AG10803 (cell line): ENCODE data around the gene PRKAG2.

ENCODE experiments used
- DNase-seq: peaks from one replicate; pipeline ENCODE4 v3.0.0; 2010; ENCODE audit warnings: low read depth
- H3K4me3 ChIP-seq: 2 replicates; pipeline ENCODE4 v1.5.1; 2011; ENCODE audit warnings: mild to moderate bottlenecking, low read length, control low read depth
- TF ChIP-seq, protein P1 (sequence below): conservative IDR thresholded peaks from 2 replicates; pipeline ENCODE4 v1.5.1; 2011; ENCODE audit warnings: mild to moderate bottlenecking, low read length, control low read depth, inconsistent platforms

PRKAG2 gene

DNA sequence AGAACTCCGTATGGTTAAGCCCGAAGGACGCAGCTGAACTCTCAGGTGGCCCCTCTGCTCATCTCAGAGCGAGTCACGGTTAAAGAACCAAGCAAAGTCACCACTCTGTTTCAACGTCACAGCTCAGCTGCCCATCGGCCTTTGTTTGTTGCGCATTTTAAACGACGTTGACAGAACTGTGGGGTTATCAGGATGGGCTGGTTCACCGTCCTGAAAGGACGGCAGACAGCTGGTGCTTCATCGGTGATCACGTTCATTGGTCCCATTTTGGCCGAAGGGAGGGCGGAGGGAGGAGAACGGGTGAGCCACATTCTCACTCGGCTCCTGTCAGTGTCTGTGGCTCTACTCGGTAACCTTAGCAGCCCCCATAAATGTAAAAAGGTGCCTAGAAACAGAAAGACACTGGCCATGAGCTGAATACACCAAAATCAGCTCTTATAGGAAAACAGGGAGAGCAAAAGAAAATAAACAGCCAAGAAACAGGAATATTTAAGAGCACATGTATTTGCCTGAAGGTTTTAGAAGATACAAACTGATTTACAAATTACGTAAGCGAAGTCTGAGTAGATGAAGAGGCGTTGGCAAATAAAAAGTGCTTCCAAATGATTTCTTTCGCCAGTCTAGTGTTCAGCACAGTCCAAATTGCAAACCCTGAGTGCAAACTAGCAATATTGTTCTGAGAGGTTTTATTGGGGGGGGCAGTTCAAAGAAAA is 8.4 kb downstream of the PRKAG2 start:
- no peak for DNase-seq
- no peak overlapping the region for H3K4me3 ChIP-seq
- TF ChIP-seq, protein P1, sequence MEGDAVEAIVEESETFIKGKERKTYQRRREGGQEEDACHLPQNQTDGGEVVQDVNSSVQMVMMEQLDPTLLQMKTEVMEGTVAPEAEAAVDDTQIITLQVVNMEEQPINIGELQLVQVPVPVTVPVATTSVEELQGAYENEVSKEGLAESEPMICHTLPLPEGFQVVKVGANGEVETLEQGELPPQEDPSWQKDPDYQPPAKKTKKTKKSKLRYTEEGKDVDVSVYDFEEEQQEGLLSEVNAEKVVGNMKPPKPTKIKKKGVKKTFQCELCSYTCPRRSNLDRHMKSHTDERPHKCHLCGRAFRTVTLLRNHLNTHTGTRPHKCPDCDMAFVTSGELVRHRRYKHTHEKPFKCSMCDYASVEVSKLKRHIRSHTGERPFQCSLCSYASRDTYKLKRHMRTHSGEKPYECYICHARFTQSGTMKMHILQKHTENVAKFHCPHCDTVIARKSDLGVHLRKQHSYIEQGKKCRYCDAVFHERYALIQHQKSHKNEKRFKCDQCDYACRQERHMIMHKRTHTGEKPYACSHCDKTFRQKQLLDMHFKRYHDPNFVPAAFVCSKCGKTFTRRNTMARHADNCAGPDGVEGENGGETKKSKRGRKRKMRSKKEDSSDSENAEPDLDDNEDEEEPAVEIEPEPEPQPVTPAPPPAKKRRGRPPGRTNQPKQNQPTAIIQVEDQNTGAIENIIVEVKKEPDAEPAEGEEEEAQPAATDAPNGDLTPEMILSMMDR: no peak

DNA sequence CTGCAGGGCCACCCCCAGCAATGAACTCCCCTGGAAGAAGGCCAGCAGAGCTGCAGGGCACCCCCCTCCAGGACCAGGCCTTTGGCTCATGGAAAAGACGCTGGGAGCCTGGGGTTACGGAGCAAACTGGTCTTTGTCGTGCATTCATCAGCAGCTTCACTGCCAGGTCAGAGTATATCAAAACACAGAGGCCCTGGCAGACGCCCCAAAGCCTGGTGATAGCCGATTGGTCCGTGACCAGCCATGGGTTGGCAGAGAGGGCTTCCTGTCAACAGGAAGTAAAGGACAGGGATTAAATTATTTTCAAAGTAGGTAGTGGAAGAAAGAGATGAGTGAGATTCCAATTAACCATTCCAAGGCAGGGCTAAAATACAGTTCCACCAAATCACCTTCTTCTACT is 9.0 kb downstream of the PRKAG2 start:
- TF ChIP-seq, protein P1: no peak
- DNase-seq: no peak
- no peak overlapping the region for H3K4me3 ChIP-seq

DNA sequence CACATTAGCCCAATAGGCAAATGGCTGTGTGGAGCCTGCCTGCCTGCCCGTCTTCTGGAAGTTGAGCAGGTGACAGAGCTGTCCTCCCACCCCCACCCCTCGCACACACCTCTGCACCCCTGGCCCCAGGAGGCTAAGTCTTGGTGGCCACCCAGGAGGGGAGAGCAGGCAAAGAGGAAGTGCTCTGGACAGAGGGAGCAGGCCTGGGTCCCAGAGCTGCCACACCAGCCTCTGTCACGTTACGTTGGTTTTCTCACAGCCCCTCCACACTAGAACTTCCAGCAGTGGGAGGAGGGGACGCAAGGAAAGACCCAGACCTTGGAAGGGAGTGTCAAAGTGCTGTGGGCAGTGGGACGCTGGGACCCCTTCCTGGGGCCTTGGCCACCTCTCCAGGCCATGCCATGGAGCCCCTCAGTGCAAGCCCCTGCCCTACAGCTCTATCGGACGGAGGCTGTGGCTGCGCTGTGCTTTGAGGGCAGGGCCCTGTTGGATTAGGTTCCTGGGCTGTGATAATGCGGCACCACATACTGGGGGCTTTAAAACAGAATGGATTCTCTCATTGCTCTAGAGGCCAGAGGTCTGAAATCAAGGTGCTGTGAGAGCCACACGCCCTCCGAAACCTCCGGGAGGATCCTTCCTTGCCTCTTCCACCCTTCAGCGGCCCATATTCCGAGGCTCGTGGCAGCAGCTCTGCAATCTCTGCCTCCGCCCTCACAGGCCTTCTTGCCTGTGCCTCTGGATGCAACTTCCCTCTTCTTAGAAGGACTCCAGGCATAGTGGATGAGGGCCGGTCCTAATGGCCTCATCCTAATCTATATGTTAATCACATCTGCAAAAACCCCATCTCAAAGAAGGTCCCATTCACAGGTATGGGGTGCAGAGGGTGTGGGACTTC is 9.9 kb downstream of the PRKAG2 start:
- DNase-seq: no peak
- no peak overlapping the region for H3K4me3 ChIP-seq
- TF ChIP-seq, protein P1: no peak

DNA sequence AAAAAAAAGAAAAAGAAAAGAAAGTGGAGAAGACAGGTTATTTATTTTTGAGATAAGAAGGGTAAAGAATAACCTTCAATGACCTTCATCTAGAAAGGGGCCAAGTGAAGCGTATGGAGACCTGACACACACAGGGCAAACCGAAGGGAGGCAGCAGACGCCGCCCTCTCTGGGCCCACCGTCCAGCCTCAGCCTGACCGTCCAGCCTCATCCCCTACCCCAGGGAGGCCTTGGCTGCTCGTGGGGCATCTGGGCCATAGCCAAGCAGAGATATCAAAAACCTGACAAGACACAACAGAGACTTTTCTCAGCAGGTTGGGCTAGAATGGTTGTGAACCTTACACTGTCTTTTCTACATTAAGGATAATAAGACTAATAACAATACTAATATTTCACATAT is 10.9 kb downstream of the PRKAG2 start:
- no peak for DNase-seq
- H3K4me3 ChIP-seq: no peak overlapping the region
- TF ChIP-seq, protein P1: no peak

DNA sequence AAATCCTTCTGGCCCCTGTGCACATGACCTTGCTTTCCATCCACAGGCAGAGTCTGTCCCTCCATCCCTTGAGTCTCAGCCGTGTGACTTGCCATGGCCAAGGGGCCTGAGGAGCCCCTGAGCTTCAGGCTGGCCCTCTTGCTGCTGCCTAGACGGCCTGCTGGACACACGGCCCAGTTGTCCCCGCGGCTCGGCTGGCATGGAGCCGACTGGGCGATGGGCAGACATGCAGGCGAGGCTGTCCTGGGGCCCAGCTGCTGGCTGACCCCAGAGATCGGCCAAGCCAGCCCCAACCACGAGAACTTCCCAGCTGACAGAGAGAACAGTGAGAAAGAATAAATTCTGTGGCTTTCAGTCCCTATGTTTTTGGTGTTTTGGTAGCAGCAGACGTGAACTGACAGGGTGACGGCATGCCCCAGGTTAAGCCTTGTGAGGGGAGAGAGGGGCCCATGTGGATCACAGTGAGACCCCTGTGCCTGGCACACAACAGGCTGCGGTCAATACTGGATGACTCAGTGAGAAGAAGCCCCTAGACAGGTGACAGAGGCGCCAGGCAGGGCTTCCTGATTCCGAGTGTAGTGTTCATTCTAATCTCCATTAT is 11.7 kb downstream of the PRKAG2 start:
- H3K4me3 ChIP-seq: no peak overlapping the region
- TF ChIP-seq, protein P1: no peak
- no peak for DNase-seq

DNA sequence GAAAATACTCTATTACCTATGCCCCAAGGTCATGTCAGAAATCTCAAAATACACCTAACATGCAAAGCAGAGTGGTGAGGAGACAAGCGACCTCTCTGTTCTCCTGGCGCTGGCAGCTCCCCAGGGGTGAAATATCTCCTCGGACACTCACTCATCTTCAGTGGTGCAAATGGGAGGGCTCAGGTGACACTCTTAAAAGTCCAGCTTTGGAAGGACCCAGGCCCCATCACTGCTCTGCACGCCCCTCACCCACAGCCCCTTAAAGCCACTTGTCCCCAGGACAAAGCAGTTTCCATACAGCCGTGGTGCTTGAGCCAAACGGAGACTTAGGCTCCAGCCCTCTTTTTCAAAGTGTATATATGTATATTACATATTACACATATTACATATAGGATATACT is 12.4 kb downstream of the PRKAG2 start:
- TF ChIP-seq, protein P1: no peak
- no peak for DNase-seq

More for the DNA sequence above, 12.4 kb downstream of the PRKAG2 start:
- no peak overlapping the region for H3K4me3 ChIP-seq
